SHP77 (cell line): ENCODE results near the gene PAX7.
"Not testable (repeated sequence)": the region's sequence is repeated elsewhere in the genome, so short reads cannot be mapped to it uniquely, and the experiment has no call there.

ENCODE experiments used
- DNase-seq, 2 experiments: peaks; one replicate each; lab custom pipeline; 2025; lab: John Stamatoyannopoulos, UW

The PAX7 gene

GRCh38 chr1:18761948-18762840 is 131.5 kb downstream of the PAX7 start:
- DNase-seq: no peak

- no peak for DNase-seq
Observed at GRCh38 chr1:18764362-18764761, 133.7 kb downstream of the PAX7 start.

GRCh38 chr1:18765725-18766124 is 135.1 kb downstream of the PAX7 start:
- no peak for DNase-seq

GRCh38 chr1:18766328-18766727 is 135.7 kb downstream of the PAX7 start:
- no peak for DNase-seq

GRCh38 chr1:18767576-18767975 is 136.9 kb downstream of the PAX7 start:
- DNase-seq: not testable (repeated sequence)

GRCh38 chr1:18768086-18768485 is 137.4 kb downstream of the PAX7 start:
- no peak for DNase-seq

- no peak for DNase-seq
Observed at GRCh38 chr1:18769140-18769539, 138.5 kb downstream of the PAX7 start.

- DNase-seq: no peak
Observed at GRCh38 chr1:18770799-18771198, 140.2 kb downstream of the PAX7 start.

GRCh38 chr1:18773753-18774152 is 143.1 kb downstream of the PAX7 start:
- no peak for DNase-seq

- no peak for DNase-seq
Observed at GRCh38 chr1:18775341-18775740, 144.7 kb downstream of the PAX7 start.

- no peak for DNase-seq
Observed at GRCh38 chr1:18776777-18777176, 146.1 kb downstream of the PAX7 start.

GRCh38 chr1:18778437-18778836 is 147.8 kb downstream of the PAX7 start:
- no peak for DNase-seq

GRCh38 chr1:18781031-18781430 is 150.4 kb downstream of the PAX7 start:
- DNase-seq: no peak

GRCh38 chr1:18783705-18784481 is 153.2 kb downstream of the PAX7 start:
- no peak for DNase-seq

GRCh38 chr1:18784482-18784831 is 153.8 kb downstream of the PAX7 start:
- no peak for DNase-seq

- no peak for DNase-seq
Observed at GRCh38 chr1:18786149-18786548, 155.5 kb downstream of the PAX7 start.

GRCh38 chr1:18787825-18788385 is 157.3 kb downstream of the PAX7 start:
- DNase-seq: no peak

GRCh38 chr1:18789246-18789645 is 158.6 kb downstream of the PAX7 start:
- no peak for DNase-seq

- DNase-seq: no peak
Observed at GRCh38 chr1:18792747-18793146, 162.1 kb downstream of the PAX7 start.

GRCh38 chr1:18793164-18793563 is 162.5 kb downstream of the PAX7 start:
- no peak for DNase-seq

GRCh38 chr1:18794051-18794450 is 163.4 kb downstream of the PAX7 start:
- peak in 1 of 2 experiments; percentile 10 for DNase-seq

- peak; percentile 5 to 28 for DNase-seq
Observed at GRCh38 chr1:18794561-18794960, 163.9 kb downstream of the PAX7 start.
